Kidney (tissue), 22 donors: Measurements from ENCODE around the gene MRPL54. TPM values are rescaled to one million over a fixed set of nuclear protein-coding genes. Genes with fewer than 3 reads are reported as not detected.
A peak's percentile ranks its signal among the peaks of the same experiment; 100 is the strongest.

ENCODE experiments used
- DNase-seq, 5 donors: peaks; one replicate each; pipeline ENCODE4 v3.0.0-alpha.2; 2013 to 2020
- FAIRE-seq: peaks from 2 replicates; lab custom pipeline; 2012; peaks lifted over from hg19 to GRCh38; lab: Jason Lieb, UNC
- H3K27ac ChIP-seq, 2 donors: one replicate each; pipeline ENCODE4 v1.7.0; 2013; ENCODE audit warnings: low read depth in 2 of 2, low read length in 2 of 2, inconsistent platforms in 1 of 2
- H3K27me3 ChIP-seq: one replicate; pipeline ENCODE4 v1.7.1; 2013; ENCODE audit warnings: low read length, inconsistent platforms; ENCODE audit not compliant: control insufficient read depth, insufficient read depth
- H3K36me3 ChIP-seq, 3 donors: one replicate each; pipeline versions ENCODE4 v1.7.0 to v1.7.1; 2013; ENCODE audit warnings: low read length in 3 of 3, control low read depth in 1 of 3, inconsistent platforms in 1 of 3; ENCODE audit not compliant: insufficient read depth in 3 of 3, control insufficient read depth in 2 of 3
- H3K4me1 ChIP-seq, 3 donors: one replicate each; pipeline versions ENCODE4 v1.7.0 to v1.7.1; 2013; ENCODE audit warnings: low read length in 3 of 3, inconsistent platforms in 1 of 3, low read depth in 1 of 3; ENCODE audit not compliant: control insufficient read depth in 2 of 3, insufficient read depth in 2 of 3
- H3K4me3 ChIP-seq, 3 donors: one replicate each; pipeline versions ENCODE4 v1.7.0 to v1.8.1; 2013; ENCODE audit warnings: low read length in 3 of 3, control low read depth in 1 of 3, inconsistent platforms in 1 of 3
- H3K9ac ChIP-seq, 3 donors: one replicate each; pipeline versions ENCODE4 v1.7.0 to v1.7.1; 2013; ENCODE audit warnings: low read length in 3 of 3, control low read depth in 1 of 3, inconsistent platforms in 1 of 3
- H3K9me3 ChIP-seq, 3 donors: one replicate each; pipeline versions ENCODE4 v1.7.0 to v1.7.1; 2013; ENCODE audit warnings: low read length in 3 of 3, control low read depth in 1 of 3, inconsistent platforms in 1 of 3; ENCODE audit not compliant: control insufficient read depth in 2 of 3, insufficient read depth in 1 of 3
- CTCF ChIP-seq: IDR thresholded peaks from 3 replicates; pipeline ENCODE4 v1.5.1; 2012; ENCODE audit warnings: mild to moderate bottlenecking, moderate library complexity, borderline replicate concordance; ENCODE audit not compliant: insufficient read depth; ENCODE audit errors: extremely low read depth
- intact Hi-C: fragments of 100-400 bp; cut with DNase I; formaldehyde crosslinking; loops from one replicate; pipeline ENCODE4 v1.11.1; 2022
- long read RNA-seq, 10 donors: library from polyadenylated mRNA in 1 of 10; unstranded in 1 of 10; transcript quantifications; one replicate each; pipeline ENCODE4 v2.0.0 and lab custom pipeline, GENCODE V29; 2021 to 2026
- polyA plus RNA-seq: library from polyadenylated mRNA; stranded (reverse); fragments of 350-450 nt; fragmentation: Illumina TruSeq; extraction: RNeasy Lipid Tissue Mini Kit (QIAGEN cat#74804); gene quantifications from one replicate; pipeline ENCODE4 v1.2.3, GENCODE V29; 2014; ENCODE audit warnings: low read depth, low replicate concordance; ENCODE audit not compliant: insufficient read depth
- total RNA-seq: library from RNA; stranded (reverse); fragmentation: NEBNext Ultra II Directional; extraction: Animal tissue kit (Norgen Biotek cat#: 25700); gene quantifications from one replicate; pipeline ENCODE4 v1.2.1, GENCODE V29; 2021
- donor health status: control.
- donor health status: control.
- donor health status: control.
- donor health status: control.
- donor health status: control.
- donor health status: DM: yes; HTN: yes; CAD: no.
- donor health status: Normal renal cell carcinoma (clear cell type).

The MRPL54 gene
- total RNA-seq, result 57.6 TPM
- 151 TPM for polyA plus RNA-seq
- long read RNA-seq, donor 1, transcript MRPL54-201 (3 exons, 626 nt), result major isoform, 15 of 15 reads
- long read RNA-seq, donor 1, partial matches to known transcripts, result 0 of 15 reads
- long read RNA-seq, donor 1, other reads (novel, unspliced or antisense), result 0 of 15 reads
- long read RNA-seq, donor 2, transcript MRPL54-201 (3 exons, 626 nt), result major isoform, 33 of 33 reads
- long read RNA-seq, donor 2, partial matches to known transcripts, result 0 of 33 reads
- long read RNA-seq, donor 2, other reads (novel, unspliced or antisense), result 0 of 33 reads
- long read RNA-seq, donor 3, transcript MRPL54-201 (3 exons, 626 nt), result major isoform, 37 of 37 reads
- long read RNA-seq, donor 3, partial matches to known transcripts, result 0 of 37 reads
- long read RNA-seq, donor 3, other reads (novel, unspliced or antisense), result 0 of 37 reads
- long read RNA-seq, donor 4, transcript MRPL54-201 (3 exons, 626 nt), result major isoform, 28 of 28 reads
- long read RNA-seq, donor 4, partial matches to known transcripts, result 0 of 28 reads
- long read RNA-seq, donor 4, other reads (novel, unspliced or antisense), result 0 of 28 reads
- long read RNA-seq, donor 5, result 0 reads
- long read RNA-seq, donor 6, transcript MRPL54-201 (3 exons, 626 nt), result major isoform, 89 of 110 reads
- long read RNA-seq, donor 6, partial matches to known transcripts, result 21 of 110 reads
- long read RNA-seq, donor 6, other reads (novel, unspliced or antisense), result 0 of 110 reads
- long read RNA-seq, donor 7, transcript MRPL54-201 (3 exons, 626 nt), result major isoform, 12 of 14 reads
- long read RNA-seq, donor 7, partial matches to known transcripts, result 2 of 14 reads
- long read RNA-seq, donor 7, other reads (novel, unspliced or antisense), result 0 of 14 reads
- long read RNA-seq, donor 8, transcript MRPL54-201 (3 exons, 626 nt), result major isoform, 26 of 26 reads
- long read RNA-seq, donor 8, partial matches to known transcripts, result 0 of 26 reads
- long read RNA-seq, donor 8, other reads (novel, unspliced or antisense), result 0 of 26 reads
- long read RNA-seq, donor 9, transcript MRPL54-201 (3 exons, 626 nt), result major isoform, 22 of 22 reads
- long read RNA-seq, donor 9, partial matches to known transcripts, result 0 of 22 reads
- long read RNA-seq, donor 9, other reads (novel, unspliced or antisense), result 0 of 22 reads
- long read RNA-seq, donor 10, transcript MRPL54-201 (3 exons, 626 nt), result major isoform, 26 of 31 reads
- long read RNA-seq, donor 10, partial matches to known transcripts, result 5 of 31 reads
- long read RNA-seq, donor 10, other reads (novel, unspliced or antisense), result 0 of 31 reads

- Histone ChIP-seq H3K27ac (peak within 1 kb of the TSS; percentile 99), H3K9me3 (no peaks in the 10 kb centered on the region), H3K27me3 (no peaks in the 10 kb centered on the region), H3K9ac (peak within 1 kb of the TSS; percentile 79 to 98 (median 94)), H3K36me3 (peaks cover 0 to 9% (median 2%) of the 10 kb centered on the region in 3 donors), H3K4me3 (peak within 1 kb of the TSS; percentile 92 to 96 (median 93)), H3K4me1 (peaks cover 0 to 18% (median 3%) of the 10 kb centered on the region in 3 donors)
- FAIRE-seq, result peak; percentile 70
- no peak for TF ChIP-seq CTCF
- peak; percentile 99 to 100 (median 100) for DNase-seq
- intact Hi-C loops, result no loop called here
These were observed at the start of gene MRPL54 for GRCh38 chr19:3762501-3763459. Gene MRPL54 (plus strand): TSS chr19:3762682. CDS start chr19:3762701, 19 bp downstream.

- intact Hi-C loops, result loop anchor here (5.0 kb wide), 1 partner anchor 49 kb away; no protein-coding TSS in a partner anchor
- Histone ChIP-seq H3K36me3 (no peaks in the 10 kb centered on the region), H3K4me3 (no peak overlapping the region), H3K9ac (no peak overlapping the region), H3K27ac (no peak overlapping the region), H3K4me1 (peaks cover 0 to 5% (median 2%) of the 10 kb centered on the region in 3 donors), H3K27me3 (no peaks in the 10 kb centered on the region), H3K9me3 (no peaks in the 10 kb centered on the region)
- DNase-seq (no peak), FAIRE-seq (no peak)
- TF ChIP-seq CTCF, result no peak
These were observed 46.3 kb upstream of the MRPL54 start for GRCh38 chr19:3716147-3716668.

- DNase-seq (no peak), FAIRE-seq (no peak)
- no peak for TF ChIP-seq CTCF
- intact Hi-C loops, result loop anchor here (5.0 kb wide), 1 partner anchor 53 kb away; no protein-coding TSS in a partner anchor
- Histone ChIP-seq H3K27ac (no peak overlapping the region), H3K36me3 (no peaks in the 10 kb centered on the region), H3K4me1 (peaks cover 0 to 5% (median 3%) of the 10 kb centered on the region in 3 donors), H3K9me3 (no peaks in the 10 kb centered on the region), H3K27me3 (no peaks in the 10 kb centered on the region), H3K9ac (no peak overlapping the region), H3K4me3 (no peak overlapping the region)
These were observed 42.6 kb upstream of the MRPL54 start for GRCh38 chr19:3719868-3720267.
